ENCODE measurements around the gene PNCK. TPM values are rescaled to one million over a fixed set of nuclear protein-coding genes. Genes with fewer than 3 reads are reported as not detected.
A peak's percentile ranks its signal among the peaks of the same experiment; 100 is the strongest.
"Not testable (repeated sequence)": the region's sequence is repeated elsewhere in the genome, so short reads cannot be mapped to it uniquely, and the experiment has no call there.

PNCK gene
- 1.9 TPM for polyA plus RNA-seq (2012; ENCODE audit: insufficient read depth, insufficient read length)

DNA sequence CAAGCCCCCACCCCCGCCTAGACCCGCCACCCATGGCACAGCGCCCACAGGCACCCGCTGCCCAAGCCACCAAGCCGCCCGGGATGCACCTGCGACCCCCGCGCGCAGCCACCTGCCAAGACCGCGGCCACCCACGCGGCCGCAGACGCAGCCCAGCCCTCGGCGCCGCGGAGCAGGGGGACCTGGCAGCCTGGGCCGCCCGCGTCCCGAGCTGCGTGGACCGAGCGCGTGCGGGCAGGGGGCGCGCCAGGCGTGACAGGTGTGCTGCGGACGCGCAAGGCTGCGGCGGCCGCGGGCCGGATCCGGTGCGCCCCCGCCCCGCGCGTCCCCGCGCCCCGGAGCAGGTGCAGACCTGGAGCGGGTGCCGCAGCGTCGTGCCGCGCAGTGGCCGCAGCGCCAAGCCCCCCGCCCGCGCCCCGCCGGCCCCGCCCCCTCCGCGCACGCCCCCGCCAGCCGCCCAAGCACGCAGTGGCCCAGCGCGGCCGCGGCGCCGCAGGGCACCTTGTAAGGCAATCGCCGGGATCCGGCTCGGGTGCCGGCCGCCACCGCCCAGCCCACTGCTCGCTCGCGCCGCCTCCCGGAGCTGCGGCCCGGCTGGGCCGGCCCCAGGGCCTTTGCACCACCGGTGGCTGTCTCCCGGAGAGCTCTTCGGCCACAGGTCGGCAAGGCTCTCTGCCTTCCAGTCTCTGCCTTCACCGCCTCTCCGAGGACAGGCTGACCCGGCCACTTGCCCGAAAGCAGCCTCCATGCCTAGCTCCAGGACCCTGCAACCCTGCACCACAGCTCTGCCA, at the start of gene PNCK:
Gene PNCK (minus strand): TSS at position 386 of the 791 bp plus-strand sequence. CDS start 737 bp downstream, outside the sequence.
- DNase-seq (ENCODE audit: low read depth, low spot score): no peak
- H3K4me3 ChIP-seq (ENCODE audit: low read length): no peak within 1 kb of the TSS

DNA sequence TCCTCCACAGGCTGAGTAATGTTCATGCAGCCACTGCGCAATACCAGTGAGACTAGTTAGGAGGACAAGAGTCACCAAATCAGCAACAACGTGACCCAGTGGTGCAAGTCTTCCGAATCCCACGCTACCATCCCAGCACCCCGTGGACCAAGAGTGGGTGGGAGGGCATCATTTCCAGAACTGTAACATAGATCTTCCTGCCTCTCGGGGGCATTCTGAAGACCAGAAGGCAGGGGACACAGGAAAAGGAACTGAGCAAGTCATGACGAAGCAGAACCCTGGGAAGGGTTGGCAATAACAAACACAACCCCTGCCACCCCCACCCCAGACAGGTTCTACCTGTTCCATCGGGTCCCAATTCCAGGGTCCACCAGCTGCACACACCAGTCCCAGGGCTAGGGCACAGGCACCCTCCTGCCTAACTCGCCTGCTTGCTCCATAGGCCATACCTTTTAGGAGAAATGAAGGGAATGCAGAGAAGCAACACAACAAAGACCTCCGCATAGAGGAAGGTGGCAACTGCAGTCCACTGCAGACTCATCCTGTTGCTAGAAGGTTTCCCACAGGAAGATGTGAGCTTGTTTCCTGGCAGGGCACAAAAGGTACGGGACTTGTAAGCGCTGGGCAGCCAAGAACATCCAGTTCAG, 49.2 kb upstream of the PNCK start:
- peak overlapping the region; percentile 69 for H3K4me3 ChIP-seq (ENCODE audit: low read length)
- DNase-seq (ENCODE audit: low read depth, low spot score): no peak

DNA sequence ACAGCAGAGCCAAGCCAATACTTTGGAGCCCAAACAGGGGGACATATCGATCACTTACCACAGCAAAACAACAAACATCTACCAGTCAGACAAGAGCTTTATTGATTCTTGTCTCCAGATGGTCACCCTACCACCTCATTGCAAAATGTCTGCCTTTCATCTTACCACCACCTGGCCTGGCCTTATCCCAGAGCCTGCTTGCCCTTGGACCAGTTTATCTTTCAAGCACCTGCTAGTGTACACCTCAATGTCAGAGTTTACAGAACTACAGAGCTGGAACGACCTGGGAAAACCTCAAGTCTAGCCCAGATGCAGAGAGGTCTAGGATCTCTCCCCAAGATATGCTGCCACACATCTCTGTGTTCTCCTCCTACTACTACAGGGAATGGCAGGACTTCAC, 46.1 kb upstream of the PNCK start:
- H3K4me3 ChIP-seq (ENCODE audit: low read length): no peak overlapping the region
- no peak for DNase-seq (ENCODE audit: low read depth, low spot score)

DNA sequence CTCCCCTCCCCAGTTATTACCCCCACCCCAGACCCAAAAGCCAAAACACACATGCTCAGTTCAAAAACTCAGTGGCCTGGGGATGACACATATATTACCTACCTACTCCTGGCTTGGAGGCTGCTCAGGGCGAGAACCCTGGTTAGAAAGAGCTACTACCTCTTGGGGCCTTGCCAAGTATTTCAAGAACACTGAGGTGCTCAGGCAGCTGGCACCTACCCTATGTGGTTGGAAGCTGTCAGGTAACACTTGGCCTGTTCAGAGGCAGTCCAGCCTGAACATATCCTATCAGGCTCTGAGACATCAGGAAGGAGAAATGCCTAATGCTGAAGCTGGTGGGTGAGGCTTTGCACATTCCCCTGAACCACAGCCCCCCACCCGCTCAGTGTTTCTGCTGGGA, 45.6 kb upstream of the PNCK start:
- DNase-seq (ENCODE audit: low read depth, low spot score): no peak
- H3K4me3 ChIP-seq (ENCODE audit: low read length): no peak overlapping the region

DNA sequence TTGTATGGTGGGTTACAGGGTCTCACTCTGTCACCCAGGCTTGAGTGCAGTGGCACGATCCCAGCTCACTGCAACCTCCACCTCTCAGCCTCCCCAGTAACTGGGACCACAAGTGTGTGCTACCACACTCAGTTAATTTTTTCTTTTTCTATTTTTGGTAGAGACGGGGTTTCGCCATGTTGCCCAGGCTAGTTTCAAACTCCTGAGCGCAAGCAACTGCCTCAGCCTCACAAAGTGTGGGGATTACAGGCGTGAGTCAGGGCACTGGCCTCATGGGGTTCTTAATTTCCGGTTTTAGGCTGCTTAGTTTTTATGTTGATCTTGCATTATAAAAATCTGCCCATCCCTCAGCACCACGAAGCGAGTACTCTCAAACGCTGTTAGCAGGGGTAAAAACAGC, 43.8 kb upstream of the PNCK start:
- no peak for DNase-seq (ENCODE audit: low read depth, low spot score)
- no peak overlapping the region for H3K4me3 ChIP-seq (ENCODE audit: low read length)

DNA sequence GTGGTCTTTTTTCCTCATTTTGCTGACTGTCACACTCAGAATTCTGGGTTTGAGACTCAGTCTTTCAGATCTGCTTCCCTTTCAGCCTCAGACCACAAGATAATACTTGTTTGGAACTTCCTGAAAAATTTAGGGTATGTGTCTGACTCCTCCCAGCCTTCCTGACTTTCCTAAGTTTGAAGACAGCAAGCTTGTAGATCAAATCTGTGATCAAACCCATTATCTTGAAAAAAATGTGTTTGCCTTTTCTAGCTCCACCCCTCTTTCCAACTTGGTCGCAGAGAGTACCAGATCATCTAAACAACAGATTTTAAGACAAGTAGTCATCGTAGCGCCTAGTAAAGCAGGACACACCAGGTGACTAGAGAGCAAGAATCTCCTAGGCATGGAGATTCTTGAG, 40.6 kb upstream of the PNCK start:
- DNase-seq (ENCODE audit: low read depth, low spot score): no peak
- no peak overlapping the region for H3K4me3 ChIP-seq (ENCODE audit: low read length)

DNA sequence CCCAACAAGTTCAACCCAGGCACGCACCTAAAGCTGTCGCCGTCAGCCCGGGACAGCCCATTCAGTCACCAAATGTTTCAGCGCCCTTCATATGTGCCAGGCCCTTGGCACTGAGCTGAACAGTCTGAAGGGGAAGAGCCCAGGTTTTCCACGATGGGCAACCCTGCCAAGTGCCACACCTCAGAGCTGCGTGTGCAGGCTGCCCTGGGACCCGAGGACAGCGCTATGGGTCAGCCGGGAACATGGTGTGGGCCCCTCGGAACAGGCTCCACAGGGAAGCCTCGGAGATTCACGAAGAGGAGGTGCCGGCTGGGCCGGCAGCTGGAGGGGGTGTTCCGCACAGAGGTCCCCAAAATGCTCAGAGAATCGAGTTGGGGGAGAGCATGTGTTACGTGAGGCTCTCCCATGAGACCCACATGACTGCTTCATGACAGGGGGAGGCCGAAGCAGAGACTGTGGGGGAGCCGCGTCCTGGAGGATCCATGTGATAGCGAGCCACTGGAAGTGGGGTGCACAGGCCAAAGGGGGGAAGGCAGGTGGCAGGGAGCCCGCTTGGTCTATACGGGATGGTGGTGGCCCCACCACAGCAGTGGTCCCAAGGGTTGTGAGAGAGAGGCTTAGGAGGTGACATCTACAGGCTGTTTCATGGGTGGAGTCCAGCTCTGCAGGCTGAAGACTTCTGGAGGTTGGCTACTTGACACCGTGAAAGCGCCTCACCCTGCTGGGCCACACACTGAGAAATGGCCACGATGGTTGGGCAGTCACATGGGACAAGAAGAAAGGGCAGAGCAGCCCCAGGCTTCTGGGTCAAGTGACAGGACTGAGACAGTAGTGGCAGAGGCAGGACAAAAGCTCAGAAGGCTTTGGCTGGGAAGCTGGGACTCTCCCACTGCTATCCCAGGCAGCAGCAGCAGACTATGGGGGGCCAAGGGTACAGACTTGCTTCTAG, 36.4 kb upstream of the PNCK start:
- no peak for DNase-seq (ENCODE audit: low read depth, low spot score)
- H3K4me3 ChIP-seq (ENCODE audit: low read length): no peak overlapping the region

DNA sequence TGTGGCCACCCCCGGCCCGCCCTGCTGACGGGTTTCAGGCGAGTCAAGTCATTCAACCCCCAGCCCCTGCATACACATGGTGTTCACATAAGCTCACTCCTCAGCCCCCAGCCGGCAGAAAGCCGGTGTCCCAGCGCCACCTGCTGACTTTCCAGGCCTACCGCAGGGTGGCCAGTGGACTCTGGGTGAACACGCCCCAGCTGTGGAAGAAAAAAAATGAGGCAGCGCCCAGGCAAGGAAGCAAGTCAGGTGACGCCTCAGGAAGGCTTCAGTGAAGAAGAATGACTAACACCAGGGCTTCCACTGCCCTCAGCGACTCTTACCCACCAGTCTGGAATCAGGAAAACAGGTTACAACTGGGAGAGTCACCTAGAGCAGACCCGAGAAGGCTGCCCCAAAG, 34.8 kb upstream of the PNCK start:
- peak; percentile 26 for DNase-seq (ENCODE audit: low read depth, low spot score)
- H3K4me3 ChIP-seq (ENCODE audit: low read length): no peak overlapping the region

DNA sequence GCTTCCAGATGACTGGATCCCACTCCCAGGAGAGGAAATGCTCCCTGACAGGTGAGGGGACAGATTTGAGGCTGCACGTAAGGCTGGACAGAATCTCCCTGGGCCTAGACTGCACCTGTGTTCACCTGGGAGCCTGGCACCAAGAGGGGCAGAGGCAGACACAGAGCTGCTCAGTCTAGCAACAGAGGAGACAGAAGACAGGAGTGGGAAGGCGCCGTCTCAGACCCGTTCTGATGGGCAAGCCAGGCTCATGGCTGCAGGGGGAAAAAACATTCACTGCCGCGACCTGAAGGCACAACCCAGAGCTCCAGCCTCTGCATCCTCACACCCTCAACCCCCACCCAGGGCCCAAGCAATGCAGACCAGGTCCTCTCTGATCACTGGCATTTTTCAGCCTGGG, 33.8 kb upstream of the PNCK start:
- no peak for DNase-seq (ENCODE audit: low read depth, low spot score)
- no peak overlapping the region for H3K4me3 ChIP-seq (ENCODE audit: low read length)

DNA sequence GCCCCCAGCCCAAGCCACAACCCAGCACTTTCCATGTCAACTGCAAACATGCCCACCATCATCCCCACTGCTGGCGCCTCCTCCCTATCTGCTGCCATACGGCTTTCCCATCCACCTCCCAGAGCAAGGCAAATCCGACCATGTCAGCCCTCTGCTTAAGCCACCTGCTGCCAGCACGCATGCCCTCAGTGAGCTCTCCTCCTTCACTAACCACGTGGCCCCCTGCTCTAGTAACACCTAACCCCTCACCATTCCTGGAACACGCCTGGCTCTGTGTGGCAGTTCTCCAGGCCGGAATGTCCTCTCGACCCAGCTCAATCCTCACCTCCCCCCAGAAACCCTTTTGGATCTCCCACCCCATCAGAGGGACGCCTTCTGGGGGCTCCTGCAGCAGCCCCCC, 33.2 kb upstream of the PNCK start:
- DNase-seq (ENCODE audit: low read depth, low spot score): no peak
- H3K4me3 ChIP-seq (ENCODE audit: low read length): no peak overlapping the region

DNA sequence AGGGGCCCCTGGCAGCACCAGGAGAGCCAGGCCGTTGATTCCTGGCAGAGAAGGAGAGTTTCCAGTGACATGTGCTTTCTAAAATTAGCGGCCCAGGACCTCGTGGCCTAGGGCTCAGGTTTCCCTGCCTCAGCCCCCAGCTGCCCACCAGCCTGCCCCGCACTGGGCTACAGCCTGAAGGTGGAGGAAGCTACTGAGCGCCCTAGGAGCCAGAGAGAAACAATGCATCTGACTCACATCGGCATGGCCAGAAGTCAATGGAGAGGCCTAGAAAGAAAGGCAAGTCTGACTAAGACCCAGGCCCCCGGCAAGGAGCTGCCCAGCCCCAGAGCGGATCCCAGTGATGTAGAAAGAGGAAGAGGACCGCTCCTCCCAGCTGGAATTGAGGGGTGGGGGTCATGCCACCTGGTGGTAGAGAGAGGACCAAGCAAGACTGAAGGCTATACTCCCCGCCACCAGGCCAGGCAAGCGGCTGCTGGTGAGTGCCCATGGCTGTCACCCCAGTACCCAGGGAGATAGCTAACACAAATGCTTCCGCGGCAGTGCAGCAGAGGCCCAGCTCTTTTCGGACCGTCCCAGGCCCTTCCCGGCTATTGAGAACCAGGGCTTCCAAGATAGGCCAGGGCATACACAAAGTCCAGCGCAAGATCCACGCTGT, 31.9 kb upstream of the PNCK start:
- not testable (repeated sequence) for DNase-seq (ENCODE audit: low read depth, low spot score); H3K4me3 ChIP-seq (ENCODE audit: low read length)

DNA sequence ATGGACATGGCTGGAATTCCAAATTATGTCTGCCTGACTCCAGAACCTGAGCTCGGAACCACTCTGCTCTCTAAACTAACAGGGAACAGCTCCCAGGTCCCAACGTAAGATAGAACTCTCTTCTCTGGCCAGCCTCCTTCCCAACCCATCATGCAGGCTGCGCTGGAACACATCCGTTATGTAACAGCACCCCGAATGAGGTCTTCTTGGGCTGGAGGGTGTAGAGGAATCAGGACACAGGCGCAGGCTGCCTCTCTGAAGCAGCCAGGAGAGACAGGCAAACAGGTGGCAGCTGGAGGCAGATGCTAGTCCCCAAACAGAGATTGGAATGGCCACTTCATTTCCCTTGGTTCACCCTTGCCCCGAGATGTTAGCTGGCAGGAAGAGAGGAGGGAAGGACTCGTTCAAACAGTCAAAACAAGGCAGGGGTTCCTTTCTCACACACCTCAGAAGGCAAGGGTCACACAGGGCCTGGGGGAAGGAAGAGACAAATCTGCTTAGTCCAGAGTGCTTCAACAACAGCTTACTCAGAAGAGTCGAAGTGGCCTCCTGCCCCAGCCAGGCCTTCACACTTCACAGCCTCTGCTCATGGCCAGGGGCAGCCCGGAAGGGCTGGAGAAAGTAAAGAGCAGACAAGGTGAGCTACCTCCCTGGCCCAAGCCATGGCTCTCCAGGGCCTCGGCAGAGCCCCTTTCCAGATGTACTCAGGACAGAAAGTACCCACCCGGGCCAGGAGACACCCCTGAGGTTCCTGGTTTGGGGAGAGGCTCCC, 31.2 kb upstream of the PNCK start:
- not testable (repeated sequence) for H3K4me3 ChIP-seq (ENCODE audit: low read length); DNase-seq (ENCODE audit: low read depth, low spot score)

DNA sequence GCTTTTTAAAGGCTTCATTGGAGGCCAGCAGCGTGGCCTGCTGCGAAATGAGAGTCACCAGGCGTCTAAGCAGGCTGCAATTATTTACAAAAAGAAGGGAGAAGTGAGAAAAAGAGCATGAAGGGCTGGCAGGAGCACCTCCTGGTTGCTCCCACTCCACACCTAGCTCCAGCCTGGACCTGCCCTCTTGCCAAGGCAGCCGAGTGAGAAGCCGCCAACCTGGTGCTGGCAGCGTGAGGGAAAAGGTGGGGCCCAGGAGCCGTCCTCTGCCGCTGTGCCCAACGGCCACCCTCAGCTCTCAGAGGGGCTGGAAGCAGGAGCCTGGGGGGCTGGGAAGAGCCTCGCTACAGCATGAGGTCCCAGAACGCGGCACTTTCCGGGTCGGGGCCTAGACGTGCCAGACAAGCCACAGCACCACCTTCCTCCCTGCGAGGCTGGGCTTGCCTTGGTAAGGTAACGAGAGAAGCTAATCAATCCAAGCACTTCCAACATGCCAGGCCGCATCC, 30.5 kb upstream of the PNCK start:
- no peak for DNase-seq (ENCODE audit: low read depth, low spot score)

DNA sequence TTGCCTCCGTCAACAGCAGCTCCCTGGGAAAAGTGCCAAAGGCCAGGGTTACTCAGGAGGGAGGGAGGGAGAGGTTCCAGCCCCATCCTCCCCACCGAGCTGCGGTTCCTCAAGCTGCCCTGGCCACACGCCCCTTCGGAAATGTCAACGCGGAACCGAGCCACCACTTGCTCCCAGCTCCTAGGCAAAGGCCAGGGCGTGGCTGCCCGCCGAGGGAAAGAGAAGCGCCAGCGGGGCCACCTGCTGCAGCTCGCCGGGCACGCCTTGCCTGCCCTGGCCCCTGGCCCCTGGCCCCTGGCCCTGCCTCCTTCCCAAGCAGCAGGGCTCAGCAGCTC, 29.4 kb upstream of the PNCK start:
- H3K4me3 ChIP-seq (ENCODE audit: low read length): no peak overlapping the region
- DNase-seq (ENCODE audit: low read depth, low spot score): no peak

More for the DNA sequence above, 30.5 kb upstream of the PNCK start:
- no peak overlapping the region for H3K4me3 ChIP-seq (ENCODE audit: low read length)

DNA sequence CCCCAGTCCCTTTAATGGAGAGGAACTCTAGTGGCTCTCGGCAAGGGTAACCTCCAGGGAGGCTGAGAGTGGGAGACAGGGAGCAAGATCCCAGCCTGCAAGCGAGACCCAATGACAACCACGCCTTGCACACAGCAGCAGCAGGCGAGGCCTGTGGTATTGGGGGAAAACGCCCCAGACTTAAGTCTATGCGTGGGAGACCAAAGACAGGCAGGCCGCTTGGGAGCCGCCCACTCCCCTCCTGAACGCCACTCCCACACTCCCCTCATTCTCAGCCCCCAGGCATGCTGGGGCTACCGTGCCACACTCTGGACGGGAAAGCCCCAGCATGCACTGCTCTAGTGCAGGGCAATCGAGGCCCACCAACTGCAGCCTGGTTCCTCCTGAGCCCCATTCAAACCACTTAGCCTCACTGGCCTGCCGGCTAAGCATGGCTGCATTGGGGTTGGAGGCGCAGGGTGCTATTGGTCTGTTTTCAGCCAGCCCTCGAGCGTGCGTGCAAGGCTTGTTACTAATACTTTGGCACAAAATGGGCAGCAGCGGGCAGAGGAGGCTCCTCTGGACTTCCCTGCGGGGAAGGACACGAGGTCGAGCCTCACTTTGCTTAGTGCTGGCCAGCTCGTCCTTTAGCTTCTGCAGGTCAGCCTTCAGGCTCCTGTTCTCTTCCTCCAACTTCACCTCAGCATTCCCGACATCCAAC, 28.9 kb upstream of the PNCK start:
- DNase-seq (ENCODE audit: low read depth, low spot score): no peak
- no peak overlapping the region for H3K4me3 ChIP-seq (ENCODE audit: low read length)

DNA sequence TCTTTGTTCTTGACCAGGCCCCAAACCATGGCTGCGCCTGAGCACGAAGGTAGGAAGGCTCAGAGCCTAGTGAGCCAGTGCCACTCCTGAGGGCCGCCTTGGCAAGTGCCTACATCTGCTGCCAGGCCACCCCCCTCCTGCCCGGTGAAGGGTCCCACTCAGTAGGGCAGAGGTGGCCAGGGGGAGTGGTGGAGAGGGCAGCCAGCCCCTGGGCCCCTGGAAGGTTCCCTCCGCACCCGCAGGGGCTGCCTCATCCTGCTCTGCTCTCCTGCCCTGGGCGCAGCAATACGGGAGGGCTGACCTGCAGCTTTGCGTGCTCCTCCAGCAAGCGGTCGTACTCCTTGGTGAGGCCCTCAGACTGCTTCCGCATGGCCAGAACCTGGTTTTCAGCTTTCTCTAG, 28.1 kb upstream of the PNCK start:
- no peak overlapping the region for H3K4me3 ChIP-seq (ENCODE audit: low read length)

DNA sequence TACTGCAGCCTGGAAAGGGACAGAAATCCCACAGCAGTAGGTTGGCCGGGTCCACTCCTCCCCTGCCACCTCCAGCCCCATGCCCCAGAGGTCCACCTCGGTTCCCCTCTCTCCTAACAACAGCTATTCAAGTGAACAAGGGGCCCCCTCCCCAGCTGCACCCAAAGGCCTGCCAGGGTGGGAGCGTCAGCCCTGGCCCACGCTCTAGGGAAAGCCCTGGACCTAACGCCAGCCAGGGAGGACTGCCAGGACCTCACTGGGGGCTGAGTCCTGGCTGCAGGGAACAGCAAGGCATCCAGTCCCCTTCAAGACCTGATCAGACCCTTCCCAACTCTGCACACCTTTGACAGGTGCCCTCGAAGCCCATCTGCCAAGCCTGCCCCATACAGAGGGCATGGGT, 27.4 kb upstream of the PNCK start:
- no peak for DNase-seq (ENCODE audit: low read depth, low spot score)

More for the DNA sequence above, 28.1 kb upstream of the PNCK start:
- DNase-seq (ENCODE audit: low read depth, low spot score): no peak

More for the DNA sequence above, 27.4 kb upstream of the PNCK start:
- H3K4me3 ChIP-seq (ENCODE audit: low read length): no peak overlapping the region

Measured in Jurkat, Clone E6-1 (cell line).